ENCODE results near the gene CENPL. TPM values are rescaled to one million over a fixed set of nuclear protein-coding genes. Genes with fewer than 3 reads are reported as not detected.

CENPL gene
- total and polyA plus RNA-seq, 2 of the 8 experiments (the other 6 are each of a cell fraction or from before 2014, with no cell fraction given) = 6.6 to 16.0 TPM

DNA sequence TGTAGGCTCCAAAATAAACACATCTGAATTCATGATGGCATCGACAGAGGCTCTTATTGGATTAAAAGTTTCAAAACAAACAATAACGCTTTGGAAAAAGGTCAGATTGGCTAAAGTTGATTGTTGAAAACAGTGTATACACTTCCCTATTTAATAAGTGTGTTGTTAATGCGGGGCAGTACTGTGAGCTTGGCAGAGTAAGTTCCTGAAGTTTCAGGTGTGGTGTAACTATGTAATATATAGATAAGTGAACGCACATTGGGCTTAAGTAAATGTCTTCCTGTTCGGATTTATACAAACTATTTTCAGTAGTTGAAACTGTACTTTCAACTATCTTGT lies 44.3 kb upstream of the CENPL start:
- DNase-seq (ENCODE audit: low read depth in 1 of 2, low spot score in 2 of 2) = no peak
- no peaks in the 10 kb centered on the region for H3K27me3 ChIP-seq (replicated peaks in 1 of 4; ENCODE audit: control insufficient read depth in 3 of 4, extremely low read depth in 1 of 4, insufficient read depth in 3 of 4, low read length in 3 of 4)
- H2BK120ac ChIP-seq (replicated peaks; ENCODE audit: low read depth, low read length) = no peak overlapping the region
- H2BK15ac ChIP-seq (ENCODE audit: low read length) = no peak overlapping the region
- peaks cover 7 to 11% of the 10 kb centered on the region in 2 experiments for H4K20me1 ChIP-seq (replicated peaks in 1 of 2; ENCODE audit: control insufficient read depth in 1 of 2, insufficient read depth in 2 of 2, low read length in 2 of 2)
- peak overlapping the region; percentile 17; the same call in 1 of the 2 replicates for H3K27ac ChIP-seq (ENCODE audit: low read depth, low read length)
- no peak for FAIRE-seq
- ChIA-PET CTCF (ENCODE audit: partially characterized antibody) (interaction anchor here (1.5 kb wide), 1 partner anchor 46 kb away, joined by 5 read pairs; no protein-coding TSS in a partner anchor), POLR2A (ENCODE audit: partially characterized antibody) (interaction anchor here (1.0 to 13.3 kb wide), 34 partner anchors 9 to 1337 kb away, joined by 3 to 475 read pairs (median 10); partner anchors contain the start of genes CENPL, DARS2, PRDX6 and RC3H1)
- no peaks in the 10 kb centered on the region for H3K9me3 ChIP-seq (ENCODE audit: insufficient read depth in 2 of 2, low read depth in 1 of 2, low read length in 1 of 2)
- H3K56ac ChIP-seq (replicated peaks; ENCODE audit: insufficient read length, low read depth, low read length) = no peak overlapping the region
- TF ChIP-seq E2F6 (IDR thresholded peaks at IDR 0.05) (no peak), BRCA1 (IDR thresholded peaks at IDR 0.05; ENCODE audit: low read depth, low read length) (no peak), YY1 (IDR thresholded peaks at IDR 0.05; ENCODE audit: low read depth, low read length) (no peak), HDAC6 (IDR thresholded peaks at IDR 0.05; ENCODE audit: low read depth, low read length) (no peak), SIX5 (IDR thresholded peaks at IDR 0.05; ENCODE audit: low read depth, low read length) (no peak), SP2 (IDR thresholded peaks at IDR 0.05; ENCODE audit: low read length) (no peak), EZH2 (IDR thresholded peaks at IDR 0.05; ENCODE audit: low read depth, low read length, severe bottlenecking) (no peak), ZNF274 (IDR thresholded peaks at IDR 0.05; ENCODE audit: borderline replicate concordance, extremely low read depth, low read length) (no peak), TBP (IDR thresholded peaks at IDR 0.05; ENCODE audit: low read depth, low read length) (no peak), RFX5 (IDR thresholded peaks at IDR 0.05; ENCODE audit: borderline replicate concordance, low read depth, low read length) (no peak), SP4 (IDR thresholded peaks at IDR 0.05; ENCODE audit: low read length) (no peak)
- peaks cover 2 to 10% (median 4%) of the 10 kb centered on the region in 4 experiments; a peak in 5 of 7 replicates for H3K4me1 ChIP-seq (replicated peaks in 1 of 4; ENCODE audit: control insufficient read depth in 3 of 4, insufficient read depth in 4 of 4, low read length in 3 of 4)
- H2AFZ ChIP-seq (ENCODE audit: low read length) = peak overlapping the region; percentile 74; the same call in 1 of the 2 replicates
- no peak overlapping the region for H3K14ac ChIP-seq (ENCODE audit: insufficient read length)
- no peak overlapping the region for H3K18ac ChIP-seq (ENCODE audit: extremely low read depth, low read length)
- H4K5ac ChIP-seq (ENCODE audit: insufficient read length, low read depth, low read length) = peak overlapping the region; percentile 46
- no peak overlapping the region for H2AK5ac ChIP-seq (ENCODE audit: low read depth, low read length)
- H3K36me3 ChIP-seq (ENCODE audit: control insufficient read depth in 2 of 4, insufficient read depth in 4 of 4, low read length in 3 of 4) = peaks cover 24 to 48% (median 32%) of the 10 kb centered on the region in 4 experiments
- H3K4me2 ChIP-seq (ENCODE audit: insufficient read depth in 1 of 2, low read depth in 2 of 2, low read length in 2 of 2) = peak overlapping the region; percentile 82 to 83
- peaks cover 3% of the 10 kb centered on the region for H3K23me2 ChIP-seq (ENCODE audit: low read depth, low read length)
- no peak overlapping the region for H3K23ac ChIP-seq (ENCODE audit: insufficient read length)
- H2BK12ac ChIP-seq (ENCODE audit: low read depth, low read length) = no peak overlapping the region
- no peaks in the 10 kb centered on the region; the same call in 1 of the 2 replicates for H3K79me1 ChIP-seq (ENCODE audit: low read depth, low read length)
- no peak overlapping the region for H3K4ac ChIP-seq (replicated peaks; ENCODE audit: insufficient read length, low read depth, low read length)
- H3K9ac ChIP-seq (replicated peaks in 1 of 4; ENCODE audit: extremely low read depth in 1 of 4, low read depth in 3 of 4, low read length in 3 of 4) = peak overlapping the region in 3 of 4 experiments; percentile 62 to 91 (median 75); a peak in 6 of 7 replicates
- no peak overlapping the region for H4K91ac ChIP-seq (replicated peaks; ENCODE audit: insufficient read length, low read length)
- no peak overlapping the region for H2BK20ac ChIP-seq (ENCODE audit: low read length)
- WGBS, 2 experiments (ENCODE audit: extremely low coverage in 1 of 2, insufficient coverage in 1 of 2, insufficient read length in 1 of 2, insufficient replicate concordance in 2 of 2, low coverage in 1 of 2, low lambda C conversion rate in 2 of 2, missing lambda C conversion rate in 1 of 2) = 8% methylated on average over 5 of the region's 5 CpGs; no CpG with 5 or more reads in 1 of the 2 experiments
- peaks cover 0 to 52% of the 10 kb centered on the region in 2 experiments; a peak in 3 of 4 replicates for H3K79me2 ChIP-seq (ENCODE audit: control insufficient read depth in 1 of 2, insufficient read depth in 2 of 2, low read length in 2 of 2)
- peak overlapping the region; percentile 96; the same call in 1 of the 2 replicates for H4K8ac ChIP-seq (ENCODE audit: extremely low read depth, insufficient read depth, low read length)
- H2BK5ac ChIP-seq (ENCODE audit: low read depth, low read length) = no peak overlapping the region
- peak overlapping the region; percentile 62 to 90 (median 80) for H3K4me3 ChIP-seq (ENCODE audit: extremely low read depth in 1 of 4, insufficient read depth in 2 of 4, low read depth in 3 of 4, low read length in 4 of 4)
